Dendritic cell treated with granulocyte-macrophage colony-stimulating factor and Interleukin-4, amounts not matched to agents 40 ng/mL and 50 ng/mL, for 4 days (primary cell): ENCODE results near the gene LDLRAD3.
"Not testable (repeated sequence)": the region's sequence is repeated elsewhere in the genome, so short reads cannot be mapped to it uniquely, and the experiment has no call there.

ENCODE experiments used
- H3K27ac Mint-ChIP-seq: one replicate; pipeline ENCODE4 v1.8.0; 2022; ENCODE audit warnings: mild to moderate bottlenecking, mixed read lengths
- H3K27me3 Mint-ChIP-seq: one replicate; pipeline ENCODE4 v1.8.0; 2022; ENCODE audit warnings: mild to moderate bottlenecking, mixed read lengths
- H3K36me3 Mint-ChIP-seq: one replicate; pipeline ENCODE4 v1.8.0; 2022; ENCODE audit warnings: low read depth, mixed read lengths
- H3K4me1 Mint-ChIP-seq: one replicate; pipeline ENCODE4 v1.8.0; 2022; ENCODE audit warnings: low read depth, mixed read lengths
- H3K4me3 Mint-ChIP-seq: one replicate; pipeline ENCODE4 v1.8.0; 2022; ENCODE audit warnings: mild to moderate bottlenecking, moderate library complexity, mixed read lengths
- H3K9me3 Mint-ChIP-seq: one replicate; pipeline ENCODE4 v1.8.0; 2022; ENCODE audit warnings: mixed read lengths
- intact Hi-C: fragments of 100-400 bp; cut with micrococcal nuclease; formaldehyde crosslinking; loops from one replicate; pipeline ENCODE4 v1.15.0; 2022

The LDLRAD3 gene

DNA sequence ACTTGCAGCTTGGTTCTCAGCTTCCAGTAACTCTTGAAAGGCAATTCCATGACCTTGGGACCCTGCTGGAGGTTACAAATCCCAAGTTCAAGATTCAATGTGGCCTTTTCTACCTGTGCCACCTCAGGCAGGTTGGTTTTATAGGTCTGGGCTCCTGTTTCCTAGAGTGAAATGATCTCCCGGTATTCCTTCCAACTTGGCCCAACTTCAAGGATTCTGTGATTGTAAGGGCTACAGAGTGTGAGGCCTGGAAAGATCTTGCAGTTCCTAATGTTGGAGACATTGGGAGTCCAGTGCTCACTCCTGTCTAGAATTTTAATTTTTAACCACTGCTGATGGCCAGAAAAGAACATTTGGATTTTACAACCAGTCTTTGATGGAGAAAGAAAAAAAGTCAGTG is 91.6 kb downstream of the LDLRAD3 start:
- intact Hi-C loops = no loop called here
- Mint-ChIP-seq H3K4me3 (no peak overlapping the region), H3K36me3 (peaks cover 6% of the 10 kb centered on the region), H3K27me3 (no peaks in the 10 kb centered on the region), H3K4me1 (peaks cover 4% of the 10 kb centered on the region), H3K9me3 (no peaks in the 10 kb centered on the region), H3K27ac (no peak overlapping the region)

GRCh38 chr11:36035999-36036398 is 92.1 kb downstream of the LDLRAD3 start:
- Mint-ChIP-seq H3K27ac (no peak overlapping the region), H3K27me3 (no peaks in the 10 kb centered on the region), H3K4me1 (no peaks in the 10 kb centered on the region), H3K4me3 (no peak overlapping the region), H3K9me3 (no peaks in the 10 kb centered on the region), H3K36me3 (peaks cover 6% of the 10 kb centered on the region)
- intact Hi-C loops = no loop called here

DNA sequence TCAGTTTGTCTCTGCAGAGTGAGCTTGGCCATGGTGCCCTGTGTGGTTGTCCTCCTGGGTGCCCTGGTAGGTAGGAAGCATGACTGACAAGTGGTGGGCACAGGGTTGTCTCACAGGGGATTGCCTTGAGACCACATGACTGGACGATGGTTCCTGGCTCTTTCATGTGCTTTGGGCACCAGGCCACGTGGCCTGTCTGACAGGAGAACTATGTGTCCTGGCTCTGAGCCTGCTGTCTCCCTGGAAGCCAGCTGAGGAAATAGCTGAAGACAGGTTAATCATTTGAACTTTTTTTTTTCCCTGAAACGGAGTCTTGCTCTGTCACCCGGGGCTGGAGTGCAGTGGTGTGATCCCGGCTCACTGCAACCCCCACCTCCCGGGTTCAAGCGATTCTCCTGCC is 93.2 kb downstream of the LDLRAD3 start:
- Mint-ChIP-seq H3K4me3 (no peak overlapping the region), H3K4me1 (no peaks in the 10 kb centered on the region), H3K27ac (no peak overlapping the region), H3K27me3 (no peaks in the 10 kb centered on the region), H3K36me3 (peaks cover 6% of the 10 kb centered on the region), H3K9me3 (no peaks in the 10 kb centered on the region)
- intact Hi-C loops = no loop called here

GRCh38 chr11:36038541-36038940 is 94.7 kb downstream of the LDLRAD3 start:
- intact Hi-C loops = no loop called here
- no peak overlapping the region for H3K27ac Mint-ChIP-seq
- H3K4me3 Mint-ChIP-seq = no peak overlapping the region
- no peaks in the 10 kb centered on the region for H3K4me1 Mint-ChIP-seq
- no peaks in the 10 kb centered on the region for H3K9me3 Mint-ChIP-seq
- no peaks in the 10 kb centered on the region for H3K27me3 Mint-ChIP-seq
- peaks cover 6% of the 10 kb centered on the region for H3K36me3 Mint-ChIP-seq

DNA sequence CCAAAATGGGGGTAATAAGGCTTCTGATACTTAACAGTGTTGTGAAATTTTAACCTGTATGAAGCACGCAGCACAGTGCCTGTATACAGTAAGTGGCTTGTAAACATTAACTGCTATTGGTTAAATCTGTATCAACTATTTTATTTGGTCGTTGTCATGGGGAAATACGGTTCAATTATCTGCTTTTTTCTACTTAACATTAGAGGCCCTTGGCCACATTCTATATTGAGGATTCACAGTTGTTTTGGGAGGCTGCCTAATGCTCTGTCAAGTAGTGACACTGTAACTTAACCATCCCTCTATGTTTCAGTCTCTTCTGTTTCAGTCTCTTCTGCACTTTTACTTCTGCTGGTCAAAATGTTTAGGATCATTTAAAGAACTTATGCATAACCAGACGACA is 95.6 kb downstream of the LDLRAD3 start:
- Mint-ChIP-seq H3K4me3 (no peak overlapping the region), H3K36me3 (peaks cover 6% of the 10 kb centered on the region), H3K27me3 (no peaks in the 10 kb centered on the region)

DNA sequence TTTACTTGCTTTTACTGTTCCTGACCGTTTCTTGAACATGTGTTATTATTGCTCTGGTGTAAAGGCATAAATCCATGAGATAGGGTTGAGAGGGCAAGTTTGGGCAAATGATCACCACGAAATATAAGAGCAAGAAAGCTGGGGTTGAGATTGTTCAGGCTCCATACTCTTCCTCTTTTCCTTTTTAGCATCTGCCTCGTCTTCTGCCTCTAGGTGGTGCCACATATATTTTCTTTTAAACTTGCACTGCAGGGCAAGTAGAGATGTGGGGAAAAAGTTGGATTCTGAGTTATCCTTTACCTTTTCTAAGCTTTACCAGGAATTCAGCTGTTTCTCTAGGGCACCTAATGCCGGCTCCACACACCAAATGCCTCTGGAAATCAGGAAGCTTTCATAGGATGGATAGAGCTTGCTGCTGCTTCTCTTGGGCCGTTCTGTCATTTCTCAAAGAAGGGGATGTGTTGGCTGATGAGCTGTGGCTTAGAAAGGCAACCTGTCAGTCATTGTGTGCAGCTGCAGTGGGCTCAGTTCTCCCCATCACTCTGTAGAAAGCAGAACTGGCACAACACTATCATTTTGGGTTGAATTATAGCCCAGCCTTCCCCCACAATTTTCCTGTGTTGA is 98.2 kb downstream of the LDLRAD3 start:
- intact Hi-C loops = loop anchor here (2.0 kb wide), 1 partner anchor 225 kb away; no protein-coding TSS in a partner anchor
- Mint-ChIP-seq H3K4me1 (no peaks in the 10 kb centered on the region), H3K36me3 (peaks cover under 1% of the 10 kb centered on the region), H3K4me3 (no peak overlapping the region), H3K27me3 (no peaks in the 10 kb centered on the region), H3K9me3 (no peaks in the 10 kb centered on the region), H3K27ac (no peak overlapping the region)

More for the DNA sequence above, 95.6 kb downstream of the LDLRAD3 start:
- intact Hi-C loops = no loop called here
- H3K27ac Mint-ChIP-seq = no peak overlapping the region
- H3K4me1 Mint-ChIP-seq = no peaks in the 10 kb centered on the region
- no peaks in the 10 kb centered on the region for H3K9me3 Mint-ChIP-seq

- no peak overlapping the region for H3K4me3 Mint-ChIP-seq
- intact Hi-C loops = no loop called here
- no peaks in the 10 kb centered on the region for H3K36me3 Mint-ChIP-seq
- no peaks in the 10 kb centered on the region for H3K9me3 Mint-ChIP-seq
- peaks cover 7% of the 10 kb centered on the region for H3K4me1 Mint-ChIP-seq
- H3K27me3 Mint-ChIP-seq = no peaks in the 10 kb centered on the region
- H3K27ac Mint-ChIP-seq = no peak overlapping the region
Measured at GRCh38 chr11:36044636-36045035, 100.8 kb downstream of the LDLRAD3 start.

- H3K27ac Mint-ChIP-seq, H3K4me3 Mint-ChIP-seq, H3K4me1 Mint-ChIP-seq, H3K27me3 Mint-ChIP-seq, H3K9me3 Mint-ChIP-seq, intact Hi-C loops, H3K36me3 Mint-ChIP-seq: not testable (repeated sequence)
Measured at GRCh38 chr11:36045945-36046344, 102.1 kb downstream of the LDLRAD3 start.

GRCh38 chr11:36046932-36047331 is 103.1 kb downstream of the LDLRAD3 start:
- Mint-ChIP-seq H3K36me3 (no peaks in the 10 kb centered on the region), H3K9me3 (no peaks in the 10 kb centered on the region), H3K27me3 (no peaks in the 10 kb centered on the region), H3K27ac (no peak overlapping the region), H3K4me1 (peaks cover 7% of the 10 kb centered on the region), H3K4me3 (no peak overlapping the region)
- intact Hi-C loops = no loop called here

GRCh38 chr11:36047344-36047743 is 103.5 kb downstream of the LDLRAD3 start:
- no peaks in the 10 kb centered on the region for H3K27me3 Mint-ChIP-seq
- no peak overlapping the region for H3K4me3 Mint-ChIP-seq
- H3K4me1 Mint-ChIP-seq = peaks cover 7% of the 10 kb centered on the region
- no peak overlapping the region for H3K27ac Mint-ChIP-seq
- H3K36me3 Mint-ChIP-seq = no peaks in the 10 kb centered on the region
- intact Hi-C loops = no loop called here
- H3K9me3 Mint-ChIP-seq = no peaks in the 10 kb centered on the region

GRCh38 chr11:36048496-36049247 is 104.8 kb downstream of the LDLRAD3 start:
- Mint-ChIP-seq H3K27me3 (no peaks in the 10 kb centered on the region), H3K36me3 (no peaks in the 10 kb centered on the region), H3K27ac (no peak overlapping the region), H3K4me3 (no peak overlapping the region), H3K4me1 (peaks cover 7% of the 10 kb centered on the region), H3K9me3 (no peaks in the 10 kb centered on the region)
- intact Hi-C loops = no loop called here

DNA sequence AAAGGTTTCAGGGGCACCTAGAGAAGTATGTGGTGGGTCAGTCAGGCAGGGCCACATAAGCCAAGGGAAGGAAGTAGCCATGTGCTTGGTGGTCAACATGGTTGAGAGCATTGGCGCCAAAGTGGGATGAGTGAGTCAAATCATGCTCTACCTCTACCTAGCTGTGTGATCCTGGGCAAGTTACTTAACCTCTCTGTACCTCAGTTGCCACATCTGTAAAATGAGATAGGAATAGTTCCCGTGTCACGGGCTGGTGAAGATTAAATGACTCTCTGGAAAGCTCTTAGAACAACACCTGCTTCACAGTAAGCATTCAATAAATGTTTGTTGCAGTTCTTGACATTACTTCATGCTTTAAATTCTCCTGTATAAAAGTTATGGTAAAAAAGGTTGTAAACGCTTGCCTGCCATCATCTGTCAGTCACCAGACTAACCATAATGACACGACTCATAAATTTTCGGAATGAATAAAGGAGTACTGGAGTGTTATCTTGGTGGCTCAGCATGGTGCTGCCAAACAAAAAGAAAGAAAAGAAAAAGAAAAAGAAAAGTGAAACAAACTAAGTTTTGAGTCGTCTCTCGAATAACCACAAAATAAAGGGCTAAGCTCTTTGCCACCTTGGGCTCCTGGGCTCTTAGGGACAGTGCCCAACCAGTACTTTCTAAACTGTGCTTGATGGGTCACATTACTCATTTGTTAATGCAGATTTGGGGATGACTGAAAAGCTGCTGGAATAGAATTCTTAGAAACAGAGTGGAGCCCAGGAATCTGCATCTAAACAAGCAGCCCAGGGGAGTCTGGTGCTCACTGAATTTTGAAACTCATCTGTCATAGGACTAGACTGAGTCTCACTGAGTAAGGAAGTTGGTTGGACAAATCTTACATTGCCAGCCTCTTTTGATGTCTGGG is 107.6 kb downstream of the LDLRAD3 start:
- Mint-ChIP-seq H3K27ac (no peak overlapping the region), H3K4me1 (peaks cover 7% of the 10 kb centered on the region), H3K4me3 (no peak overlapping the region), H3K9me3 (peaks cover 11% of the 10 kb centered on the region), H3K36me3 (no peaks in the 10 kb centered on the region), H3K27me3 (no peaks in the 10 kb centered on the region)
- intact Hi-C loops = no loop called here

- Mint-ChIP-seq H3K4me3 (no peak overlapping the region), H3K36me3 (no peaks in the 10 kb centered on the region), H3K4me1 (peaks cover 7% of the 10 kb centered on the region), H3K27me3 (peaks cover 1% of the 10 kb centered on the region), H3K27ac (no peak overlapping the region), H3K9me3 (peaks cover 11% of the 10 kb centered on the region)
- intact Hi-C loops = no loop called here
Measured at GRCh38 chr11:36053281-36053680, 109.4 kb downstream of the LDLRAD3 start.

- H3K4me3 Mint-ChIP-seq = no peak overlapping the region
- peaks cover 7% of the 10 kb centered on the region for H3K4me1 Mint-ChIP-seq
Measured at GRCh38 chr11:36053862-36054261, 110.0 kb downstream of the LDLRAD3 start.

More at GRCh38 chr11:36053862-36054261, 110.0 kb downstream of the LDLRAD3 start:
- Mint-ChIP-seq H3K9me3 (peaks cover 11% of the 10 kb centered on the region), H3K36me3 (no peaks in the 10 kb centered on the region), H3K27ac (no peak overlapping the region), H3K27me3 (peaks cover 1% of the 10 kb centered on the region)
- intact Hi-C loops = no loop called here
